HG03460 (cell line): ENCODE results near the gene USF2.

ENCODE experiments used
- ATAC-seq: cut with Tn5 transposase; IDR thresholded peaks from one replicate; pipeline ENCODE4 v1.9.1; 2021; ENCODE audit not compliant: unreplicated experiment

USF2 gene

GRCh38 chr19:35314031-35314430, 45.3 kb downstream of the USF2 start:
- ATAC-seq, result no peak

DNA sequence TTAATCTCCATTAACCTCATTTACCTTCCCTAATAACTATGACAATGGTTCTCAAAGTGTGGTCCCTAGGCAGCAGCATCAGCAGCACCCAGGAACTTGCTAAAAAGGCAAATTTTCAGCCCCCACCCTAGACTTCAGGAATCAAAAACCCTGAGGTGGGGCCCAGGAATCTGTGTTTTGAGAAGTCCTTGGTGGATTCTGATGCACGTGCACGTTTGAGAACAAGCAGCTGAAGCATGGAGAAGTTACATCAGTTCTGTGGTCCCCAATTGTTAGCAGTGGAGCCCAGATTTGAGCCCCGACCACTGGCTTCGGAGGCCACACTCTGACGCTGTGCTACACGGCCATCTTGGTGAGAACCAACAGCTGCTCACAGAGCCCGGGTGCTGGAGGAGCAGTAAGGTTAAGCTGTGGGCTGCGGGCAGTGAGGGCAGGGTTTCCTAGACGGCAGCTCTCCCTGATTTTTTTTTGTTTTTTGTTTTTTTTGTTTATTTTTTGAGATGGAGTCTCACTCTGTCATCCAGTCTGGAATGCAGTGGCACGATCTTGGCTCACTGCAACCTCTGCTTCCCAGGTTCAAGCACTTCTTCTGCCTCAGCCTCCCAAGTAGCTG, 46.2 kb downstream of the USF2 start:
- no peak for ATAC-seq

DNA sequence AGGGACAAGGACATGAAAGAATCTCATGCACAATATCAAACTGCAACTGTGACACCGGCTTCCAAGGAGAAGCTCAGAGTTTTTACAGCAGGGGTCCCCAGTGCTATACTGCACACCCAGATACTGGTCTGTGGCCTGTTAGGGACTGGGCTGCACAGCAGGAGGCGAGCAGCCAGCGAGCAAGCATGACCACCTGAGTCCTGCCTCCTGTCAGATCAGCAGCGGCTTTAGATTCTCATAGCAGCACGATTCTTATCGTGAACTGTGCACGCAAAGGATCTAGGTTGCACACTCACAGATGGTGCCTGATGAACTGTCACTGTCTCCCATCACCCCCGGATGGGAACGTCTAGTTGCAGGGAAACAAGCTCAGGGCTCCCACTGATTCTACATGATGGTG, 47.1 kb downstream of the USF2 start:
- ATAC-seq, result no peak

DNA sequence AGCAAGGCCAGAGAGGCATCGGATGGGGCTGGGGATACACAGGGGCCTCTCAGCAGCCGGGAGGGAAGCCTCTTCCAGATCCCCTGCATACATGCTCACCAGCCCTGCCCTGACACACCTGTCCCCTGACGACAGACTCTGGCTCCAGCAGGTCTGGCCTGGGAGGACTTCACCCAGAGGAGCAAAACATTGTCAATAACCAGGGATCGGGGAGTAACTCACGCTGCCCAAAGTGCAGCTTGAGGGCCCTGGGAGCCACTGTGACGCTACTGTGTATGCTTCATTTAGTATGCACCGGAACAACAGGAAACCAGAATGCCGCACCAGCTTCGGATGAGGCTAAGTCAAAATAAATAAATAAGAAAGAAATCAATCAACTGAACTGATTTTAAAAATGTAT, 47.8 kb downstream of the USF2 start:
- ATAC-seq, result no peak

DNA sequence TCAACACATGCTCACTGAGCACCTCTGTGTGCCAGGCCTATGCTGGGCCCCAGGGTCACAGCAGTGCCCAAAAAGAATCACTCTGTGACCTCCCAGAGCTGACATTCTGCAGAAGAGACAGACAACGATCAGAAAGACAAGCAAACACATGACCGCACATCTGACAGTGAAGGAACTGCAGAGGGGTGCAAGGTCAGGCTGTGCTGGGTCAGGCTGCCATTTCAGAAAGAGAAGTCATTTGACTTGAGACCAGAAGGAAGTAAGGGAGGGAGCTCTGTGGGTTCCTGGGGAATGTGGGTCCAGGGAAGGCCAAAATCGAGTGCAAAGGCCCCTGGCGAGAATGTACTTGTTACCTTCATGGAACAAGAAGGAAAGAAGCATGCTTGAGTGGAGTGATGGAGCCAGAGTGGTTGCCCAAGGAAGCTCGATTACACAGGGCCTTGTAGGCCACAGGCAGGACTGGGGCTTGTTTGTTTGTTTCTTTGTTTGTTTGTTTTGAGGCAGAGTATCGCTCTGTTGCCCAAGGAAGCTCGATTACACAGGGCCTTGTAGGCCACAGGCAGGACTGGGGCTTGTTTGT, 48.8 kb downstream of the USF2 start:
- no peak for ATAC-seq

GRCh38 chr19:35318679-35319448, 50.1 kb downstream of the USF2 start:
- no peak for ATAC-seq

GRCh38 chr19:35320065-35320713, 51.4 kb downstream of the USF2 start:
- ATAC-seq, result no peak

- no peak for ATAC-seq
These were observed 52.5 kb downstream of the USF2 start for GRCh38 chr19:35321291-35321690.

- no peak for ATAC-seq
These were observed 53.3 kb downstream of the USF2 start for GRCh38 chr19:35322014-35322413.

DNA sequence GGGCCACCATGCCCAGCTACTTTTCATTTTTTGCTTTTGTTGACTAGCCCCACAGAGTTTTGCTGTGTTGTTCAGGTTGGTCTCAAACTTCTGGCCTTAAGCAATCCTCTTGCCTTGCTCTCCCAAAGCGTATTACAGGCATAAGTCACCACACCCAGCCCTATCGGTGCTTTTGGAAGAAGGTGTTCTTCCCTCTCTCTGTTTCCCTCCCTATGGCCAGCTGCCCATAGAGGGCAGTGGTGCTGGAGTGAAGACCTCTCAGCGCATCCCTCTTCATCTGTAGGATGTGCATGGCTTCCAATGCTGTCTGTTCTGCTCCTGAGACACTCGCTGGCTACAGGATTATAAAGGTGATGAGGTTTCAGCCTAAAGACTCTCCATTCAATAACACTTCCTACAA, 58.9 kb downstream of the USF2 start:
- no peak for ATAC-seq

- ATAC-seq, result no peak
These were observed 60.1 kb downstream of the USF2 start, which contains the start of gene CD22 for GRCh38 chr19:35328851-35329285. Gene CD22, plus strand, starts transcription at chr19:35329187. Its CDS starts 2,854 bp downstream, at chr19:35332041.

DNA sequence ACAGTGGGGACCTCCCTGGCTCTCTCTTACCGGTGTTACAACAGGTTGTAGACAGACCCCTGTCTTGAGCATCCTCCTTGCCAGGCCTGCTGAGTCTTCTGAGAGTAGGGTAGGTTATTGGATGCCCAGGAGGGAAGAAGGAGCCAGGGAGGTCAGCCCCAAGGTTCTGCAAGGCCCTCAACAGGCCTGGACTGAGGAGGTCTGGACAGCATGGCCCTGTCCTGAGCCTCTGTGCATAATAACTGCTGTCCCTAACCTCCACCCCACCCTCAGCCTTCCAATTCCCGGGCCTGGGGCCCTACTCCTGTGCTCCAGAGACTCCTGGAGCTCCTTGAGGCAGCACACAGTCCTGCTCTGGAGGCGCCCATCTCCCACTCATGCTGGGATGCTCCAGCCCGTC, 60.6 kb downstream of the USF2 start:
- no peak for ATAC-seq
